Thyroid gland (tissue), 4 donors: ENCODE data around the gene DCAF5.

Experiments
- CTCF ChIP-seq, 6 experiments: fragments of 200-600 bp in 3 of 6; fragments of 450-650 bp in 3 of 6; sonication (generic) in 3 of 6; IDR thresholded peaks; one replicate each; pipeline ENCODE4 v1.5.1; 2016 to 2019; ENCODE audit warnings: antibody characterized with exemption in 6 of 6, mild to moderate bottlenecking in 2 of 6, inconsistent platforms in 1 of 6, moderate library complexity in 1 of 6
- POLR2A ChIP-seq, 2 donors: fragments of 450-650 bp; IDR thresholded peaks; one replicate each; pipeline ENCODE4 v1.6.1; 2017; ENCODE audit warnings: antibody characterized with exemption in 2 of 2, mild to moderate bottlenecking in 2 of 2, moderate library complexity in 1 of 2

- TF ChIP-seq CTCF (IDR thresholded peaks at IDR 0.05) (no peak), POLR2A (IDR thresholded peaks at IDR 0.05) (no peak)
Measured at GRCh38 chr14:69010648-69011047, 142.3 kb downstream of the DCAF5 start.
